AG20443 (cell line): ENCODE results near the gene FGFR4.
A peak's percentile ranks its signal among the peaks of the same experiment; 100 is the strongest.

ENCODE experiments used
- DNase-seq: peaks from one replicate; pipeline ENCODE4 v3.0.0; 2012; ENCODE audit warnings: low spot score, mixed read lengths

Gene FGFR4

GRCh38 chr5:177085985-177086653 is 596 bp upstream of the FGFR4 start:
- no peak for DNase-seq

GRCh38 chr5:177087398-177088005 is 787 bp downstream of the FGFR4 start:
- no peak for DNase-seq

DNA sequence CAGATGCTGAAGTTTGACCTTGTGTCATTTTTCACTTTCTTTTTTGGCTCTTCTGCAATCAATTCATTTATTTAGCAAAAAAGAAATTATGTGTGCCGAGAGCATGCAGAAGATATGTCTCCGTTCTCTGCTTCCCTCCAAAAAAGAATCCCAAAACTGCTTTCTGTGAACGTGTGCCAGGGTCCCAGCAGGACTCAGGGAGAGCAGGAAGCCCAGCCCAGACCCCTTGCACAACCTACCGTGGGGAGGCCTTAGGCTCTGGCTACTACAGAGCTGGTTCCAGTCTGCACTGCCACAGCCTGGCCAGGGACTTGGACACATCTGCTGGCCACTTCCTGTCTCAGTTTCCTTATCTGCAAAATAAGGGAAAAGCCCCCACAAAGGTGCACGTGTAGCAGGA is 2.4 kb downstream of the FGFR4 start:
- DNase-seq, result no peak

- DNase-seq, result no peak
Observed at GRCh38 chr5:177089825-177090641, 3.3 kb downstream of the FGFR4 start.

GRCh38 chr5:177090813-177091212 is 4.1 kb downstream of the FGFR4 start:
- no peak for DNase-seq

DNA sequence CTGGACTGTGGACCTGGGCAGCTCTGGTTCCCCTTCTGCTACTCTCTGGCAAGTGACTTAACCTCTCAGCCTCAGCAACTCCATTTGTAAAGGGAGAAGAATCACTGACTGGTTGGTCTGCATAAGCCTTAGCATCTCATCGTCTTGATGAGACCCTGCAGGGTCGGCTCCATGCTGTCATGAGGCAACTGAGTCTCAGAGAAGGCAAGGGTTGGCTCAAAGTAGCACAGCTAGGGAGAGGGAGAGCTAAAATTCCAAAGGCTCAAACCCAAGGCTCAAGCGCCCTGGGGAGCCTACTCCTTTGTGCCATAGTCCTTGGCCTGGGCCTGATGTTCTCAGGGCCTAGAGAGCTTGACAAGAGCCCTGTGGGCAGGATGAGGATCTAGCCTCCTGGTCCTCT is 4.5 kb downstream of the FGFR4 start:
- DNase-seq, result no peak

DNA sequence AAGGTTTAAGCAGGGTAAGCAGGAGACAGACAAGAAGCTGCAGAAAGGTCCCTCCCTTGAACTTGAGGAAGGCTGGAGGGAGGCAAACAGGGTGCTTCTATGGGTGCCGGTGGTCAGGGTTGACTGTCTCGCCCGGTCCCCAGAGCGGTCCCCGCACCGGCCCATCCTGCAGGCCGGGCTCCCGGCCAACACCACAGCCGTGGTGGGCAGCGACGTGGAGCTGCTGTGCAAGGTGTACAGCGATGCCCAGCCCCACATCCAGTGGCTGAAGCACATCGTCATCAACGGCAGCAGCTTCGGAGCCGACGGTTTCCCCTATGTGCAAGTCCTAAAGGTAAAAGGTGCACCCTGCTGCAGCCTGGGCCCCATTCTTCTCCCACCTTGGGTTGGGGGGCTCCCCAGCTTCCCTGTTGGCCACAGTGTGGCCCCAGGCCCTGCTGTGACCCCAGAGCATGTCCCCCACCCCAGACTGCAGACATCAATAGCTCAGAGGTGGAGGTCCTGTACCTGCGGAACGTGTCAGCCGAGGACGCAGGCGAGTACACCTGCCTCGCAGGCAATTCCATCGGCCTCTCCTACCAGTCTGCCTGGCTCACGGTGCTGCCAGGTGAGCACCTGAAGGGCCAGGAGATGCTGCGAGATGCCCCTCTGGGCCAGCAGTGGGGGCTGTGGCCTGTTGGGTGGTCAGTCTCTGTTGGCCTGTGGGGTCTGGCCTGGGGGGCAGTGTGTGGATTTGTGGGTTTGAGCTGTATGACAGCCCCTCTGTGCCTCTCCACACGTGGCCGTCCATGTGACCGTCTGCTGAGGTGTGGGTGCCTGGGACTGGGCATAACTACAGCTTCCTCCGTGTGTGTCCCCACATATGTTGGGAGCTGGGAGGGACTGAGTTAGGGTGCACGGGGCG is 5.7 kb downstream of the FGFR4 start:
- no peak for DNase-seq

DNA sequence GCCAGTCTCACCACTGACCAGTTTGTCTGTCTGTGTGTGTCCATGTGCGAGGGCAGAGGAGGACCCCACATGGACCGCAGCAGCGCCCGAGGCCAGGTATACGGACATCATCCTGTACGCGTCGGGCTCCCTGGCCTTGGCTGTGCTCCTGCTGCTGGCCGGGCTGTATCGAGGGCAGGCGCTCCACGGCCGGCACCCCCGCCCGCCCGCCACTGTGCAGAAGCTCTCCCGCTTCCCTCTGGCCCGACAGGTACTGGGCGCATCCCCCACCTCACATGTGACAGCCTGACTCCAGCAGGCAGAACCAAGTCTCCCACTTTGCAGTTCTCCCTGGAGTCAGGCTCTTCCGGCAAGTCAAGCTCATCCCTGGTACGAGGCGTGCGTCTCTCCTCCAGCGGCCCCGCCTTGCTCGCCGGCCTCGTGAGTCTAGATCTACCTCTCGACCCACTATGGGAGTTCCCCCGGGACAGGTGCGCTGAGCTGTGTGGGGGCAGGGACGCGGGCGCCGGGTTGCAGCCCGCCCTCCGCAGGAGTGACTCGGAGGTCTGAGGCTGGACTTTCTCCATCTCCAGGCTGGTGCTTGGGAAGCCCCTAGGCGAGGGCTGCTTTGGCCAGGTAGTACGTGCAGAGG is 6.5 kb downstream of the FGFR4 start:
- no peak for DNase-seq

GRCh38 chr5:177093803-177094202 is 7.1 kb downstream of the FGFR4 start:
- no peak for DNase-seq

- DNase-seq, result peak; percentile 63
Observed at GRCh38 chr5:177094224-177095087, 7.7 kb downstream of the FGFR4 start.

DNA sequence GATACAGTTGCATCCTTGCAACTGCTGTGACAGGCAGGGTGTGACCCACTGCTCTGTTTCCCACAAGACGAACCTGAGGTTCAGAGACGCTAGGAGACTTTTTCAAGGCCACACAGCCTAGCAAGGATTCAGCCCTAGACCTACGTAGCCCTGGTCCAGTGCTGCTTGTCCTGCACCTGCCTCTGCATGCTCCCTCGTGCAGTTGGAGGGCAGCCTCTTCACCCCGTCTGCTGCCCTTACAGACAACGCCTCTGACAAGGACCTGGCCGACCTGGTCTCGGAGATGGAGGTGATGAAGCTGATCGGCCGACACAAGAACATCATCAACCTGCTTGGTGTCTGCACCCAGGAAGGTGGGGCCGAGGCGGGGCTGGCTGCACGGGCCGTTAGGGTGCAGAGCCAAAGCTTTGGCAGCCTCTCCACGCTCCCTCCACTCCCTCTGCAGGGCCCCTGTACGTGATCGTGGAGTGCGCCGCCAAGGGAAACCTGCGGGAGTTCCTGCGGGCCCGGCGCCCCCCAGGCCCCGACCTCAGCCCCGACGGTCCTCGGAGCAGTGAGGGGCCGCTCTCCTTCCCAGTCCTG is 8.5 kb downstream of the FGFR4 start:
- no peak for DNase-seq

DNA sequence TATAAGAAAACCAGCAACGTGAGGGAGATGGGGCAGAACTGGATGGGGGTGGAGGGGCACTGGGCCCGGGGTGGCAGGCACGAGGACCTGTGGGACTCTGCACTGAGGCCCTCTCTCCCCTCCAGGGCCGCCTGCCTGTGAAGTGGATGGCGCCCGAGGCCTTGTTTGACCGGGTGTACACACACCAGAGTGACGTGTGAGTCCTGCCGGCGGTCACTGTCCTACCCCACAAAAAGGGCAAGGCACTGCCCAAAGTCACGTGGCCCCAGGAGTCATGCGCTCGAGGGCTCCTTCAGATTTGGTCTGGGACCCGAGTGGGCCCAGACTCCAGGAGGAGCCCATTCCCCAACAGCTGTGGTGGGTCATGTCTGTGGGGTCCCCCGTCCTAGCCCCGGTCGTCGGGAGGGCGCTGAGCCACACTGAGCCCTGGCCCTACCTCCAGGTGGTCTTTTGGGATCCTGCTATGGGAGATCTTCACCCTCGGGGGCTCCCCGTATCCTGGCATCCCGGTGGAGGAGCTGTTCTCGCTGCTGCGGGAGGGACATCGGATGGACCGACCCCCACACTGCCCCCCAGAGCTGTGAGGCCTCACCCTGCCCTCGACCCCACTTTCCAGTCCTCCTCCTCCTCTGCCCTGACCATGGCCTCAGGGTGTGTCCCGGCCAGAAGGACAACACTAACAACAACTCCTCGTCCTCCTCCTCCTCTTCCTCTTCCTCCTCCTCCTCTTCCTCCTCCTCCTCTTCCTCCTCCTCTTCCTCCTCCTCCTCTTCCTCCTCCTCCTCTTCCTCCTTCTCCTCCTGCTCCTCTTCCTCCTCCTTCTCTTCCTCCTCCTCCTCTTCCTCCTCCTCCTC is 9.7 kb downstream of the FGFR4 start:
- DNase-seq, result no peak

GRCh38 chr5:177097016-177097985 is 10.6 kb downstream of the FGFR4 start:
- DNase-seq, result no peak

DNA sequence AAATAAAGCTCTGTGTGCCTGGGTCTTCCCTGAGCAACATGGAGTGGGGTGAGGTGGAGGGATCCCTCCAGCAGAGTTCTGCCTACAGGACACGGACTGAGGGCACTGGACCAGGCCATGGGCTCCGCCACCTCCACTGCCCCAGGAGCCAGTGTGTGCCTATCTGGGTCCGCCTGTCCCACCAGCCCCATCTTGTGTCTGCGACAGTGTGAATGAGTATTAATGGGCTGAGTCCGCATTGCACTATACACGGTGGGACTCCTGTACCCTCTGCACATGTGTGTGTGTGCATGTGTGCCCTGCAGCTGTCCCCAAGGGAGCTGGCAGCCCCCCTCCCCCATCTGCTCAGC is 11.4 kb downstream of the FGFR4 start:
- no peak for DNase-seq

DNA sequence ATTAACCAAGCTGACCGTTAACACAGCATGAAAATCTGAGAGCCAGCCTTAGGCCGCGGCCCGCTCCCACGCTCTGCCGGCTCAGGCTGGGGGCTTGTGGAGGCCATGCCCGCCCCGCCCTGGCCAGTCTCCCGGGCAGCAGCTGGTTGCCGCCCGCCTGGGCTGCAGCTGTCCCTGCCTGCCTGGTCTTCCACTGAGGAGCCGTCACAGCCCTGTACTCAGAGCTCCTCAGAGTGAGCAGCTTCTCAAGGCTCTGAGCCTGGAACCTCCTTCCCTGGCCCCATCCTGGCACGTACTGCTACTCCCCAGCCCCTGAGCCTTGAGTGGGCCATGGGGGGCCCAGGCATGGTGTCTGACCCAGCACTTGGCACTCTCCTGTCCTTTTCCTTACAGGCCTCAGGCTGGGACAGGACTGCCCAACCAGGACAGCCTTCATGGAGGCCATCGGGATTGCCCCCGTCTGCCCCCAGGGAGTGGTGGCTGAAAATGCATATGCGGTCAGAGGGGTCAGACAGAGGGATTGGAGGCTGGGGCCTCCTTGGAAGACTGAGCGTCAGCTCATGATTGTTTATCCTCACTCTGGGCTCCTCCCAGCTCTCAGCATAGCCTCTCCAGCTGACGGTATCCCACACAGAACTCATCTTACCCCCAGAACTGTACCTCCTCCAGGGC is 11.9 kb downstream of the FGFR4 start:
- DNase-seq, result peak; percentile 60

GRCh38 chr5:177099422-177100093 is 12.8 kb downstream of the FGFR4 start:
- no peak for DNase-seq

GRCh38 chr5:177100714-177101121 is 14.0 kb downstream of the FGFR4 start:
- DNase-seq, result peak; percentile 50
